WTC11 (cell line): ENCODE results near the gene ACTC1.
"Not testable (repeated sequence)": the region's sequence is repeated elsewhere in the genome, so short reads cannot be mapped to it uniquely, and the experiment has no call there.

Source experiments
- E2F1 ChIP-seq: sonication (generic); formaldehyde crosslinking; IDR thresholded peaks from 2 replicates; pipeline ENCODE4 v1.8.0; 2022; ENCODE audit warnings: mild to moderate bottlenecking, missing genetic modification reagents
- FOXJ3 ChIP-seq: sonication (generic); formaldehyde crosslinking; IDR thresholded peaks from 2 replicates; pipeline ENCODE4 v1.9.0; 2021; ENCODE audit warnings: missing genetic modification reagents, mild to moderate bottlenecking, borderline replicate concordance
- PREB ChIP-seq: sonication (generic); formaldehyde crosslinking; IDR thresholded peaks from 2 replicates; pipeline ENCODE4 v1.8.1; 2022; ENCODE audit warnings: mild to moderate bottlenecking, missing genetic modification reagents, moderate library complexity, borderline replicate concordance
- ZBTB43 ChIP-seq: sonication (generic); formaldehyde crosslinking; IDR thresholded peaks from 2 replicates; pipeline ENCODE4 v1.8.1; 2023; ENCODE audit warnings: mild to moderate bottlenecking, missing genetic modification reagents

- TF ChIP-seq ZBTB43 (CRISPR knock-in tag); E2F1; FOXJ3 (CRISPR knock-in tag); PREB: not testable (repeated sequence)
Observed at GRCh38 chr15:34807241-34807640, 11.9 kb upstream of the ACTC1 start.
